D341Med (cell line): ENCODE results near the gene STAP1.
"Not testable (repeated sequence)": the region's sequence is repeated elsewhere in the genome, so short reads cannot be mapped to it uniquely, and the experiment has no call there.

Experiments used
- DNase-seq: peaks from one replicate; pipeline ENCODE4 v3.0.0; 2012; ENCODE audit warnings: low spot score

Gene STAP1

GRCh38 chr4:67558493-67558892, at the start of gene STAP1:
Gene STAP1 (plus strand): TSS chr4:67558727. CDS start chr4:67558810, 83 bp downstream.
- DNase-seq: no peak

DNA sequence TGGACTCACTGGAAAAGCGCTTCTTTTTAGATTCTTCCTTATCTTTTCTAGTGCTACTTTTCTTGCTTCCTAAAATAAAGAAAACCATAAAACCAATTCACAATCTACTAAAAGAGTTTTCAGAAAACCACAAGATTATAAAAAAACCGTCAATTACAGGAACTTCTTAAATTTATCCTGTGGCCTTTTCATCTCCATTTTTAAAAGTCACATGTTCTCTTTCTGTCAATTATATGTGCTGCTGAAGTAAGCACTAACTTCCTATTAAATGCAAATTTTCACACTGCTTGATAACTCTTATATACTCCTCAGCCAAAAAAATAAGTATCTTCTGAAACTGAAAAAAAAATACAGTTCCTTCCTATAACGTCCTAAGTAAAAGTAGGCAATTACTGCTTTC, 46.0 kb upstream of the STAP1 start:
- DNase-seq: no peak

DNA sequence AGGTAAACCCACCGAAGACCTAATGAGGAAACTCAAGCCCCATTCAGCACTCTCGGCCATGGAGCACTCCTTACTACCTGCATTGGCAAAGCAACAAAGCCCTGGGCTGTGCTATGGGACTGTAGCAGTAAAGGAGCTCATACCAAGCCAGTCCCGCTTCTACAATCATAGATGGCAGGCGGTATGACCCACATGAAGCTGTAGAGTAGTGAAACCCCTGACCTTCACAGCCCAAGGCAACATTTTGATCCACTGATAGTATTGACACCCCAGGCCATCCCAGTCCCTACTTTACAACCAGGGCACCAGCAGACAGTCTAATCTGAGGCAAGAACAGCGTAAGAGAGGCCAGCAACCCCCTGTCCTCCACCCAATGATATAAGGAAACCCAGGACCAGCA, 38.4 kb upstream of the STAP1 start:
- DNase-seq: no peak

GRCh38 chr4:67521506-67521905, 37.0 kb upstream of the STAP1 start:
- no peak for DNase-seq

DNA sequence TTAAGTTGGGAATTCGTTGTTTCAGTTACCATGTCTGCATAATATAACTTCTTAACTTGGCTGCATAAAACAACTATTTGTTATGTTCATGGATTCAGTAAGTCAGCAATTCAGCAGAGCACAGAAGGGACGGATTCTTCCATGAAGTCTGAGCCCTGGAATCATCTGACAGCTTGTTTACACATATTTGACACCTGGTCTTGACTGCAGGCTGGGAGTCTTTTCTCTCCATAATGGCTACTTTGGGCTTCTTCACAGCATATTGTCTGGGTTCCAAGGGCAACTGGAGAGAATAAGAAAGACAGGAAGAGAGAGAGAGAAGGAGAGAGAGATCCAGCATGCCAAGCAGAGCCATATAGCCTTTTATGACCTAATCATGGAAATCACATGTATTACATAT, 36.3 kb upstream of the STAP1 start:
- DNase-seq: no peak

DNA sequence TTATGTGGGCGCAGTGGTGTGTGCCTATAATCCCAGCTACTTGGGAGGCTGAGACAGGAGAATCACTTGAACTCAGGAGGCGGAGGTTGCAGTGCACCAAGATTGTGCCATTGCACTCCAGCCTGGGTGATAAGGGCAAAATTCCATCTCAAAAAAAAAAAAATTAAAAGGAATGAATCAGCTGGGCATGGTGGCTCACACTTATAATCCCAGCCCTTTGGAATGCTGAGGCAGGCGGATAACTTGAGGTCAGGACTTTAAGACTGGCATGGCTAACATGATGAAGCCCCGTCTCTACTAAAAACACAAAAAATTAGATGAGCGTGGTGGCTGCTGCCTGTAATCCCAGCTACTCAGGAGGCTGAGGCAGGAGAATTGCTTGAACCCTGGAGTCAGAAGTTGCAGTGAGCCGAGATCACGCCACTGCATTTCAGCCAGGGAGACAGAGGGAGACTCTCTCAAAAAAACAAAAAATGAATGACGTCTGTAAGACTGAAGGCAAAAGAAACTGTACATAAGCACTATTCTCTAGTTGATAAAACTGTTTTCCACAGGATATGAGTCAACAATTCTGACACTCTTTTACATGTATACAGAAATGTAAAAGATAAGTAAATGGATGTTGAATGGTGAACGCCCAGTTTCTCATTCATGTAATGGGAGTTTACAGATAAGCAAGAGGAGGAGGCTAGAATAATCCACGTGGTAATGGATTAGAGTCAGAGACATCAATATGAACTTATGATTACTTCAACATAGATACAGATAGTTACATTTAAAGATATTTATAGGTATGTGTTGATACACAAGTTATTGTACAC, 35.5 kb upstream of the STAP1 start:
- no peak for DNase-seq

- DNase-seq: not testable (repeated sequence)
Measured at GRCh38 chr4:67524140-67524539, 34.4 kb upstream of the STAP1 start.

DNA sequence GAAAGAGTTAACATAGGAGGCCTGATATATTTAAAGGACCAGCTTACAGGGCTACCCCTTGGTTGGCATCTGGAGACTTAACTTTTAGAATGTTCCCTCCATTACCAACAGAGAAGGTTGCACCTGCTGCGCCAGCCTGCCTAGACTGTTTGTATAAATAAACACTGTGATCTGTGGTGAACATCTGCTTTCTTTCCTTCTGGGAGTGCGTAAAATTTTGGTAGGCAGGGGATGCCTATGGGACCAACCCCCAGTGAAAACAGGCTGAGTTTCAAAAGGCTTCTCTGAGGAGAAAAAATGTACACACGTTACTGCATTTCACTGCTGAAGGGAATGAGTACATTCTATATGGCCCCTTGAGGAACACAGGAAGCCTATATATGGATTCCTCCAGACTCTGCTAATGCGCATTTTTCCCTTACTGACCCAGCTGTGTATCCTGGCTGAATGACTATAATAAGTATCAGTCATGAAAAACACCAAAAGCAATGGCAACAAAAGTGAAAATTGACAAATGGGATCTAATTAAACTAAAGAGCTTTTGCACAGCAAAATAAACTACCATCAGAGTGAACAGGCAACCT, 27.1 kb upstream of the STAP1 start:
- peak; percentile 23 for DNase-seq

DNA sequence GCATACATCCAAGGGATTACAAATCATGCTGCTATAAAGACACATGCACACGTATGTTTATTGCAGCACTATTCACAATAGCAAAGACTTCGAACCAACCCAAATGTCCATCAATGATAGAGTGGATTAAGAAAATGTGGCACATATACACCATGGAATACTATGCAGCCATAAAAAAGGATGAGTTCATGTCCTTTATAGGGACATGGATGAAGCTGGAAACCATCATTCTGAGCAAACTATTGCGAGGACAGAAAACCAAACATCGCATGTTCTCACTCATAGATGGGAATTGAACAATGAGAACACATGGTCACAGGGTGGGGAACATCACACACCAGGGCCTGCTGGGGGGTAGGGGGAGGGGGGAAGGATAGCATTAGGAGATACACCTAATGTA, 26.1 kb upstream of the STAP1 start:
- DNase-seq: not testable (repeated sequence)

- DNase-seq: no peak
Measured at GRCh38 chr4:67533112-67533511, 25.4 kb upstream of the STAP1 start.

GRCh38 chr4:67535280-67535840, 23.2 kb upstream of the STAP1 start:
- DNase-seq: no peak

GRCh38 chr4:67539830-67540229, 18.7 kb upstream of the STAP1 start:
- DNase-seq: no peak

DNA sequence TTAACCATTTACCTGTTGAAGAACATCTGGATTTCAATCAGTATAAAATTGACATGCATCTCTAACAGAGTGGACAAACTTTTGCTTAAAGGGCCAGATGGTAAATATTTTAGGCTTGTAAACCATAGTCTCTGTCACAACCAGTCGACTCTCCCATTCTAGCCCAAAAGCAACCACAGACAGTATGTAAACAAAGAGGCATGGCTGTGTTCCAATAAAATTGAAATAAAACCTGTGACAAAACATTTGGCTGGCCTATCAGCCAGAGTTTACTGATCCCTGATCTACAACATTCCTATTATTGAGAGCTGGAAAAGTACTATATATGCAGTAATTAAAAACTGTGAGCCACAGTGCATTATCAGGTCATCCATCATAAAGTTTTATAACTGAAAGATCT, 16.5 kb upstream of the STAP1 start:
- DNase-seq: no peak

DNA sequence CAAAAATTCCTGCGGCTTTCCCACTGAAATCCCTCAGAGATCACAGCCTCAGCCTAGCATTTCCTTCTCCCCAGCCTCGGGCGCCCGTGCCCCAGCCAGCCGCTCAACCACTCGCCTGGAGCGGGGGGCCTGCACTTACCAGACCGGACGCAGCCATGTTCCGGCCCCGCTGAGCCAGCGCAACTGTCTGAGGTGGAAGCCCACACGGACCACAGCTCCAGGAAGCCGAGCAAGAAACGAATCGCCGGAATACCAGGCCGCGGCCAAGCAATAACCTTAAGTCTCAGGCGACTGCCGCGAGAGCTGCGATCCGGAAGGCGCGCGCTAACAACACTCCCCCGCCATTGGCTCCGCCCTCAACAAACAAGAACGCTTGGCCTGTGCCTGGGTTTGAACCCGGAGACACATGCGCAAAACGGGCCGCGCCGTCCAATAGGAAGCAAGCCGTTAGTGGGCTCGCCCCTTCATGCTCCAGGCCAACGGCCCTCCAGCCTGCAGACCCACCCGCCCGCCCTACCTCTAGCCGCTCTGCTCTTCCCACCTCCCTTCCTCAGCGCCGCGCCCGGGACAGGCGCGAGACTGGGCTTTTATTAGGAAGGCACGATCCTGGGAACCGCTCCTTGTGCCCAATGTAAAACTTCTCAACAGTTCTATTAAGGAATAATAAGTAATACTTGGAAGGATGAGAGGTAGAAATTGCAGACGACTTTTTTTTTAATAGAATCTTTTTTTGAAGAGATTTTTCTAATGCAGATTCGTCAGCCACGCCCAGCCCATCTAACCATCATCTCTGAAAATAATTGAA, 13.1 kb upstream of the STAP1 start, which contains the start of gene CENPC:
Gene CENPC, minus strand, starts transcription at position 305 of the 805 bp plus-strand sequence. Its CDS starts 148 bp downstream, at position 157.
- peak; percentile 95 for DNase-seq

- no peak for DNase-seq
Measured at GRCh38 chr4:67546004-67546356, 12.5 kb upstream of the STAP1 start.

DNA sequence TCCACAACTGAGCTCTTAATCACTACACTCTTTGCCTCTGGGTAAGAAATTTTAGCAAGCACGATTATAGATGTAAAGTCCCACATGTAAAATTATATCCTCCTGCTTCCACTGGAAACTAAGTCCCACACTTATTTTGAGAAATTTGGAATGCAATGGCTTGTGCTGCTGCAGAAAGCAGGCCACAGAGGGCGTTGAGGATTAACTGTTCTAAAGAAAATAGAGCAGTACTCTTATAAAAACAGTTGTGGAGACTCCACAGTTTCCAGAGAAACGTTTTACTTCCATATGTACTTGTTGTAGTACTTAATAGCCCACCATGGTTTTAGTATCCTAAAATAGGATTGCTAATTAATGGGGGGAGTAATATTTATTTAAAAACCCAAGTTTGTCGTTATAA, 11.6 kb upstream of the STAP1 start:
- DNase-seq: no peak

GRCh38 chr4:67549123-67549522, 9.4 kb upstream of the STAP1 start:
- DNase-seq: no peak

DNA sequence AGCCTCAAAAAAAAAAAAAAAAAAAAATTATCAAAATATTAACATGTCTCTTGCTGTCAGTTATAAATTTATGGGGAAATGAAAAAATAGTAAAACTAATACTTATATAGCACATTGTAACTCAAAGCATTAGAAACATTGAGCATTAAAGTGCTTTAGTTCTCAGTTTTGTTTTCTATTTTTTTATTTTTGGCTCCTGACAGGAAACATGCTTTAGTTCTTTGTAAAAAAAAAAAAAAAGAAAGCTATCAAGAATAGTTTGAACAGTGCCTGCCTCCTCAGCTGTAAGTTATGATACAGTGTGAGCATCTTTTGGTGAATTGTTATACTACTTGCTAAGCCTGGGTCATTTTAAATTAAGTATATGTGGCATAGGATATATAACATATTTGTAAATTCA, 8.1 kb upstream of the STAP1 start:
- no peak for DNase-seq

DNA sequence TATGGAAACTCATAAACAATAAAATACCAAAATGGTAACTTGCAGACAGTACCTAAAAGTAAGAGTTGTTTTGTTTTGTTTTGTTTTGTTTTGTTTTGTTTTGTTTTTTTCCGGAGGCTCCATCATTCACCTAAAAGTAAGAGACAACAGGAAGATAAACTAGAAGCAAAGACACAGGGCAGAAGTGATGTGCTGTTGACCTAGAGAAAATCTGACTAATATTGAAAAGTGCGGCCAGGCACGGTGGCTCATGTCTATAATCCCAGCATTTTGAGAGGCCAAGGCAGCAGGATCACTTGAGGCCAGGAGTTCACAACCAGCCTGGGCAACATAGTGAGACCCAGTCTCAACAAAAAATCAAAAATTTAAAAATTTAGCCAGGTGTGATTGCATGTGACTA, 7.7 kb upstream of the STAP1 start:
- no peak for DNase-seq

DNA sequence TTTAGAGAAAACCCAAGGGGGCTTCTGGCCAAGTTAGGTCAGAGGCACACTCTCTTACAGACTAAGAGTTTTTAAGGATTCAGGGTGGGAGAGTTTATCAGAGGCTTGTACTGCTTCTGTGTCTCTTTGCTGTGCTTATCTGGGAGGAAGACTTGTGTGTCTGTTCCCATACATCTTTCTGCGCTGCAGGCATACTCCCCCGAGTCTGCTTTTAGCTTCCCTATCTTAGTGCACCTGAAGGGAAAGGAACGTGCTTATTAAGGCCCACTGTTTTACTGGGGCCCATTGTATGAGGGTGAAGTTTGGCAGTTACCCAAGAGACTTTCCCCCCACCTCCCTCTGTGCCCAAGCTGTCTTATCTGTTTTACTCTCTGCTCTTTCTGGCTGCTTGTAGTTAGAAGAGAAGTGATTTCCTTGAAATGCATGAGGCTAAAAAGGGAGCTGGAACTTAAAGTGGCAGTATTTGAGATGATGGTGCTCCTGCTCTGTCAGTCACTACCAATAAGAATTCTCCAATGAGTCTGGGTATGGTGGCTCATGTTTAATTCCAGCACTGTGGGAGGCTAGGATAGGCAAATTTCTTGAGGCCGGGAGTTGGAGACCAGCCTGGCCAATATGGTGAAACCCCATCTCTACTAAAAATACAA, 6.3 kb upstream of the STAP1 start:
- DNase-seq: not testable (repeated sequence)

DNA sequence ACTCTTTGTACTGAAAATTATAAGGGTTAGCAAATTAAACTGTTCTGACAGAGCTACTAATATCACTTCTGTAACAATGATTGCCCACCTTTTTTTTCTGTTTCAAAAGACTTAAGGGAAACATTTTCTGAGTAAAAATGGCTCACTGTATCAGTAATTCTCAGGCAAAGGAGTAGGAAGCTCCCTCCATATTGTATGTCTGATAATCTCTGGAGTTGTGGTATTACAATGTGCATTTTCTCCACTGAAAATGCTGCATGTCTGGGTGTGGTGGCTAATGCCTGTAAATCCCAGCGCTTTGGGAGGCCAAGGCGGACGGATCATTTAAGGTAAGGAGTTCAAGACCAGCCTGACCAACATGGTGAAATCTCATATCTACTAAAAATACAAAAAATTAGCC, 4.4 kb upstream of the STAP1 start:
- no peak for DNase-seq

DNA sequence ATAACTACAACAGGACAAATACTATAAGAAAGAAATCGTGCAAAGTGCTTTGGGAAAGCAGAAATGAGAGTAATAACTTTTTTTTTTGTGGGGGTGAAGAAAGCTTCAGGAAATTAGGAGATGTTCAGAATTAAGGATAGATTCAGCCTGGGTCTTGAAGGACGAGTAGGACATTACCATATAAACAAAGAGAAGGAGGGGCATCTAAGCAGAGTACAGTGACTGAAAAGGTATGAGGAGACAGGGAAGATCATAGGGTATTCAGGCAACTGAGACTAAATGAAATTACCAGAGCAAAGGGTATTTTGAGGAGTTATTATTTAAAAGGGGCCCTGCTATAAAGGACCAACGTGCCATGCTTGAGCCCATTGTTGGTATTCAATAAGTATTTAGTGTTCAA, 3.1 kb upstream of the STAP1 start:
- DNase-seq: no peak
